HG03108 (cell line): ENCODE data around the gene INSL3.
"Not testable (repeated sequence)": the region's sequence is repeated elsewhere in the genome, so short reads cannot be mapped to it uniquely, and the experiment has no call there.

Source experiments
- ATAC-seq: cut with Tn5 transposase; IDR thresholded peaks from one replicate; pipeline ENCODE4 v1.9.1; 2021; ENCODE audit warnings: moderate library complexity; ENCODE audit not compliant: unreplicated experiment

The INSL3 gene

DNA sequence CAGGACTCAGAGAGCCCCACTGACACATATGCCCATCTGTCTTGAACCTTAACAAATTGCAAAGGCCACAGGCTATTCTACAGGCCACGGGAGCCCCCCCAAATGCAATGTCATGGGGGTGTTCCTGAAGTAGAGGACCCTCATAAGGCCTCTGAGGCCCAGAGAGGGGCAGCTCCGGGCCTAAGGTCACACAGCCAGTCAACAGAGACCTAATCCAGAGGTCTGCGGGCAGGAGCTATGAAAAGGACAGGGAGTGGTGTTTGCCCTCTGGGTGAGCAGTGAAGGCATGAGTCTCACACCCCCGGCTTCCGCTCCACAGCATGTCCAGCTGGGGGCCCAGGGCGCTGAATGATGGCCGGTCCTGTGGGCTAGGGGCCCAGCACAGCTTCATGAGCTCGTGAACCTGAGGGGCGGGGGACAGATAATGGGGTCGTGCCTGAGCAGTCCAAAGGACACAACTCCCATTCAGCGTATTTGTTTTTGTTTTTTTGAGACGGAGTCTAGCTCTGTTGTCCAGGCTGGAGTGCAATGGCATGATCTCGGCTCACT lies 5.3 kb upstream of the INSL3 start:
- no peak for ATAC-seq

DNA sequence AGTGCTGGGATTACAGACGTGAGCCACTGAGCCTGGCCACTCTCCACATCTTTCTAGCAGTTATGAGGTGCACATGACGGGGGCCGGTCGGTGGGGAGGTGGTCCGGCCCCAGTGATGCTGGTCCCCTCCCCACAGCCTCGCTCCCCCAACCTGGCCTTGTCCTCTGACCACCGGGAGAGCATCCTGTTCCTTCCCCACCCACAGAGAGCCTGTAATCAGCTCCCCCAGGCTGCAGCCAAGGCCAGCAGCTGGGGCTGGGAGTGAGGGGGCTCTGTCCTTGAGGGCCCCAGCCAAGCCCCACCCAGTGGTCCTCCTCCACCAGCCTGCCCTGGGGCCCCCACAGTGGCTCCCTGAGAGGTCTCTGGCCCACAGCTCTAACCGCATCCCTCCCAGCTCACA lies 3.0 kb upstream of the INSL3 start:
- no peak for ATAC-seq

DNA sequence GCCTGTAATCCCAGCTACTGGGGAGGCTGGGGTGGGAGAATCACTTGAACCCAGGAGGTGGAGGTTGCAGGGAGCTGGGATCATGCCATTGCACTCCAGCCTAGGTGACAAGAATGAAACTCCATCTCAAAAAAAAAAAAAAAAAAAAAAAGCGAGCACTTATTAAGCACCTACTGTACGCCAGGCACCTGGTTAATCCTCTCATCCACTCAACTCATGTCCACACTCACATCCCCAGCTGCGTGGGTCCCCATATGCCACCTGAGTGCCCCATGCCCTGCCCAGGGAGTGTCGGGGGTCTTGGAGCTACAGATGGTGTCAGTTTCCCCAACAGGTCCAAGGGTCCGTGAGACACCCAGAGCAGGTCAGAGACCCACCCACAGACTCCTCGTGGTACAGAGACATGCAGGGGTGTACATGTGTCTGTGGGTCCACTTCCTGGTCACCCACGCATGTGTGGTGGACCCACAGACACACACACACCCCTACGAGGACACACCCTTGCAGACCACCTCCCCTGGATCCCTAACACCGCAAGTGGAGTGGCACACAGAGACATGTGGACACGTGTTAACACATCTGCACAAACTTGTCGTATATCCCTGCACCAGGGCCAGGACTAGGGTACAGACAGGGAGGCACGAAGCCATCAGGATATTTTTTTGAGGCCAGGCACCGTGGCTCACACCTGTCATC lies 3.5 kb downstream of the INSL3 start:
- no peak for ATAC-seq

DNA sequence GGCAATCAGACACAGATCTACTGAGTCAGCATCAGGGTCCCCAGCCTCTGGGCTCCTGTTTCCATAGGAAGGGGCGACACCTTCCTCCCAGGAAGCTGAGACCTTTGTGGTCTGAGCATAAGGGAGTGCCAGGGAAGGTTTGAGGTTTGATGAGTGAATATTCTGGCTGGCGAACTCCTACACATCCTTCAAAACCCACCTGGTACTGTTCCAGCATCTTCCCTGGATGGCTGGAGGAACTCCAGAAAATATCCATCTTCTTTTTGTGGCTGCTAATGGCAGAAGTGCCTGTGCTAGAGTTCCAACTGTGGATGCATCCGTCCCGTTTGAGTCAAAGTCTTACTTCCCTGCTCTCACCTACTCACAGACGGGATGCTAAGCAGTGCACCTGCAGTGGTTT lies 9.2 kb downstream of the INSL3 start:
- no peak for ATAC-seq

DNA sequence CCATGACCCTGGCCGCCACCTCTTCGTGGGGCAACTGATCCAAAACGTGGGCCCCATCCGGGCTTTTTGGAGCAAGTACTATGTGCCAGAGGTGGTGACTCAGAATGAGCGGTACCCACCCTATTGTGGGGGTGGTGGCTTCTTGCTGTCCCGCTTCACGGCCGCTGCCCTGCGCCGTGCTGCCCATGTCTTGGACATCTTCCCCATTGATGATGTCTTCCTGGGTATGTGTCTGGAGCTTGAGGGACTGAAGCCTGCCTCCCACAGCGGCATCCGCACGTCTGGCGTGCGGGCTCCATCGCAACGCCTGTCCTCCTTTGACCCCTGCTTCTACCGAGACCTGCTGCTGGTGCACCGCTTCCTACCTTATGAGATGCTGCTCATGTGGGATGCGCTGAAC lies 9.6 kb downstream of the INSL3 start:
- no peak for ATAC-seq

DNA sequence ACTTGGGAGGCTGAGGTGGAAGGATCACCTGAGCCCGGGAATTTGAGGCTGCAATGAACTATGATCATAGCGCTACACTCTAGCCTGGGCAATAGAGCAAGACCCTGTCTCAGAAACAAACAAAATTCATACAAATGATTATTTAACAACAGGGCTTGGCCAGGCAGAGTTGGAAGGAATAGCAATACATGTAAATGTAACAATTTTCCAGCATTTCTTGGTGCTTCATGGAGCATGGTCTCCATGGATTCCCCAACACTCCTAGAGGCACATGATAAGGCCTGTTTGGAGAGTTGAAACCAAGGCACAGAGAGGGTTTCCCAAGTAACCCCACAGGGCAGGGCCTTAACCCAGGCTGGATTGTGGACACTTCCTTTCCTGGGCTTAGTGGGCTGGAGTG lies 10.2 kb downstream of the INSL3 start:
- no peak for ATAC-seq

DNA sequence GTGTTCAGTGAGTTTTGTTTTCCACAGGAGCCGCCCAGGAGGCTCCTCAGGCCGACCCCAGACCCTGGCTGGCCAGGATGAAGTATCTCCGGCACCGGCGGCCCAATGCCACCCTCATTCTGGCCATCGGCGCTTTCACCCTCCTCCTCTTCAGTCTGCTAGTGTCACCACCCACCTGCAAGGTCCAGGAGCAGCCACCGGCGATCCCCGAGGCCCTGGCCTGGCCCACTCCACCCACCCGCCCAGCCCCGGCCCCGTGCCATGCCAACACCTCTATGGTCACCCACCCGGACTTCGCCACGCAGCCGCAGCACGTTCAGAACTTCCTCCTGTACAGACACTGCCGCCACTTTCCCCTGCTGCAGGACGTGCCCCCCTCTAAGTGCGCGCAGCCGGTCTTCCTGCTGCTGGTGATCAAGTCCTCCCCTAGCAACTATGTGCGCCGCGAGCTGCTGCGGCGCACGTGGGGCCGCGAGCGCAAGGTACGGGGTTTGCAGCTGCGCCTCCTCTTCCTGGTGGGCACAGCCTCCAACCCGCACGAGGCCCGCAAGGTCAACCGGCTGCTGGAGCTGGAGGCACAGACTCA lies 13.5 kb downstream of the INSL3 start:
- no peak for ATAC-seq

DNA sequence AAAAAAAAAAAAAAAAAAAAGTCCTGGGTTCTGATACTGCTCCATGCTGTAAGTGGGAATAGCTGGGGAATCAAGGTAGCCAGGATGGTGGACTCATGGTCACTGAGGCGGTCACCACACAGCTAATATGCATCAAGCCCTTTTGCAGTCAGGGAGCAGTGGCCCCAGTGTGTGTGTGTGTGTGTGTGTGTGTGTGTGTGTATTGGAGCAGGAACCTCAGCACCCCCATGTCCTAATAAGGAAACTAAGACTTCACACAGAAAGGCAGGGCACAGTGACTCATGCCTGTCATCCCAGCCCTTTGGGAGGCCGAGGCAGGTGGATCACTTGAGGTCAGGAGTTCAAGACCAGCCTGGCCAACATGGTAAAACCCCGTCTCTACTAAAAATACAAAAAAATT lies 14.4 kb downstream of the INSL3 start:
- no peak for ATAC-seq

DNA sequence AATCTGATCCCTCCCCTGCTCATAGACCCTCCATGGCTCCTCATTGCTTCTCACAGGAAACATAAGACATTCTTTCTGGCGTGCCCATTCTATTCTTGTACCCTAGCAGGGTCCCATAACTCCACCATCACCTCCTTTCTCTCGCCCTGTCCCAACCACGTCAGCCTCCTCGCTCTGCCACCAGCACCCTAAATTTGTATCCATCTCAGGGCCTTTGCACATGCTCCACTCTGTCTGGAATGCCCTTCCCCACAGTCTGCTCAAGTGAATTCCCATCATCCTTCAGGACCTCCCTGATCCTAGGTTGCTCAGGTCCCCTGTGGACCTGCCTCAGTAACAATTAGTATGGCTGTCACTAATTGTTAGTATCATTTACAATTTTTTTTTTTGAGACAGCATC lies 15.9 kb downstream of the INSL3 start:
- no peak for ATAC-seq

DNA sequence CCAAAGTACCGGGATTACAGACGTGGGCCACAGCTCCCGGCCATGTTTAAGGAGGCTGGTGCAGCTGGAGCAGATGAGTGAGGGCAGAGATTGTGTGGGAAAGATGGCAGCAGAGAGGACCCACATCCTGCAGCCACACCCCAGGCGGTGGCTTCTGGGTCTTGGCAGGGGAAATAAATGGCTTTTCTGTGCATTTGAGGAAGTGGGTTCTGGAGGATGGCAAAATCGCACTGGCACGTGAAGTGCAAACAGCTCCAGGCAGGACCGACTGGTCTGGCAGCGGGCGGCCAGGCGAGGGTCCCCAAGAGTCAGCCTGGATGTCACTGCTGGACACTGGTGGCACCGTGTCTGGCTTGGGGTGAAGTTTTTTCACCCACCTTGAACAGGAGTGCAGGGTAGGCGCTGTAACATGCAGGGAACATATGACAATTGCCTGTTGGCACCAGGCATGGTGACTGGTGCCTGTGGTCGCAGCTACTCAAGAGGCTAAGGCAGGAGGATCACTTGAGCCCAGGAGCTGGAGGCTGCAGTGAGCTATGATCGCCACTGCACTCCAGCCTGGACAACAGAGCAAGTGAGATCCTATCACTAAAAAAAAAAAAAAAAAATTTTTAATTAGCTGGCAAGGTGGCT lies 17.9 kb downstream of the INSL3 start:
- no peak for ATAC-seq

DNA sequence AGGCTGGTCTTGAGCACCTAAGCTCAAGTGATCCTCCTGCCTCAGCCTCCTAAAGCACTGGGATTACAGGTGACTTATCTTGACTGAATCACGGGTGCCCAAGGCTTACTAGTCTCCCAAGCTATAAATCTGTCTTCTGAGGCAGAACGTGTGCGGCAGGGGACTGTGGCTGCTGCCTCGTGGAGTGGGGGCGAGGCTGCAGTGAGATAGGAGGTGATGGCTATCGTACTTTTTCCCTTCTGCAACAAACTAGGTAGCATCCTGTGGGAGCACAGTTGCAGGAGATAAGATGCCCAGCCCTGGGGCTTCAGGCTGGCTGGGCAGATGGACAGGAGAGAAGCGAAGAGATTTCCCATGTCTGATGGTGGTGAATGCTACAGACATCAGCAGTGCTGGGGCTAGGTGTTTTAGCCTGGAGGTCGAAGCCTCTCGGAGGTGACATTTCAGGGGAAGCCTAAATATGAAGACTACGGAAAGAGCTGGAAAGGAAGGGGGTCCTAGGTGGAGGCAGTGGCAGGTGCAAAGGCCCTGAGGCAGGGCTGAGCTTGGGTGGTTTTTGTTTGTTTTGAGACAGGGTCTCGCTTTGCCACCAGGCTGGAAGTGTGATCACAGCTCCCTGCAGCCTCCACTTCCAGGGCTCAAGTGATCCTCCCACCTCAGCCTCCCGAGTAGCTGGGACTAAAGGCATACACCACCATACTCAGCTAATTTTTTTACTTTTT lies 19.0 kb downstream of the INSL3 start:
- ATAC-seq, result no peak

DNA sequence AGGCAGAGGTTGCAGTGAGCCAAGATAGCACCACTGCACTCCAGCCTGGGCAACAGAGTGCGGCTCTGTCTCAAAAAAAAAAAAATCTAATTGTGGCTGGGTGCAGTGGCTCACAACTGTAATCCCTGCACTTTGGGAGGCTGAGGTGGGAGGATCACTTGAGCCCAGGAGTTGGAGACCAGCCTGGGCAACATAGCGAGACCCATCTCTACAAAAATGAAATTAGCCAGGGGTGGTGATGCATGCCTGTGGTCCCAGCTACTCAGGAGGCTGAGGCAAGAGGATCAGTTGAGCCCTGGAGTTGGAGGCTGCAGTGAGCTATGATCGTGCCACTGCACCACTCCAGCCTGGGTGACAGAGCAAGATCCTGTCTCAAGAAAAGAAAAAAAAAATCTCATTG lies 22.7 kb downstream of the INSL3 start:
- ATAC-seq, result not testable (repeated sequence)

DNA sequence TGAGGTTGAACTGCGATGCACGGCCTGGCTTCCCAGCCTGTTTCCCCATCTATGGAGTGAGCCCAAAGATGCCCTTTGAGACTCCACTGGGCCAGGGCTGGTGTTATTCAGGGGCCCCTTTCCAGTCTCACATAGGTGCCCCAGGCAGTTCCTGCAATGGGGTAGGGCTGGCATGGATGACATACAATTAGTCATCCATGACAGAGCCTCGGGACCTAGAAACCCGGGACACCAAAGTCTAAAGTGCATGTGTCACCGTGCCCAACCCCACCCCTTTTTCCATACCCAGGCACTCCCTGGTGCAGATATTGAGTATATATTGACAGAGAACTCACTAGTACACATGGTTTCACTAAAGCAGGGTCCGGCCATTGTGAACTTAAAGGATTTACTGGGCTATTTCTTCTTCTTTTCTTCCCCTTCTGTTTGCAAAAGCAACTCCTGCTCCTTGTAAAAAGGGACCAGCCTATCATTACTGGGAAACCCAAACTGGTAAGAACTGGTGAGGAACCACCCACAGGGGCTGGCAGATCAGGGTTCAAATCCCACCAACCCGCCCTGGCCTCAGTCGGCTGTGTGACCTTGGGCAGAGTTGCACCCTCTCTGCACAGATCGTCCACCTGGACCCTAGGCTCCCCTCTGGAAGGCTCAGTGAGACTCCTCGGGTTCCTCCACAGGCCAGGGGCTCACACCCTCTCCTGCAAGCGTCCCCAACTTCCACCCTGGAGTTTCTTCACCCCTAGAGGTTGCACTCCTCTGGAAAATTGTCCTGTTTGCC lies 23.7 kb downstream of the INSL3 start:
- no peak for ATAC-seq

DNA sequence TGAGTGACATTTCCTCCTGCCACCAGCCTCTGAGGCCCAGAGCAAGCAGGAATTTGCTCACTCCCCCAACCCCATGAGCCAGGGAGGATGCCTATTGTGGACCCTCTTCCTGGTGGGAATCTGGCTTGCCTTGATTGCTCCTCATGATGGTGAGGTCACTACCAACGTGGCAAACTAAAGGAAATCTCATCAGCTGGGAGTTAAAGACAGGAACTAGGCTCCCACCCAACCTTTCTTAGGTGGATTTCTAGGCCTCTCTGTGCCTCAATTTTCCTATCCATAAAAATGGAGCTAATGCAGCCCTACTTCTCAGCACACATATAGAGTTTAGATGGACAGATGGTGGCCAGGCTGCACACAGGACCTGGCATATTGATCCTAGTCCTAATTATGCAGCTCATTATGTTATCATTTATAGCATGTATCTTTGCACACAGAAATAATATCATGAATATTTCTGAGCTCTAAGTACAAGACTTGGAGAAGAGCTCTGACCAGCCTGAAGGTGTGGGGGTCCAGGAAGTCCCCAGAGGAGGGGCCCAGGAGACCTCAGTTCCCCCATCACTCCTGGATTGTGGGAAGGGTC lies 24.4 kb downstream of the INSL3 start:
- ATAC-seq, result no peak

DNA sequence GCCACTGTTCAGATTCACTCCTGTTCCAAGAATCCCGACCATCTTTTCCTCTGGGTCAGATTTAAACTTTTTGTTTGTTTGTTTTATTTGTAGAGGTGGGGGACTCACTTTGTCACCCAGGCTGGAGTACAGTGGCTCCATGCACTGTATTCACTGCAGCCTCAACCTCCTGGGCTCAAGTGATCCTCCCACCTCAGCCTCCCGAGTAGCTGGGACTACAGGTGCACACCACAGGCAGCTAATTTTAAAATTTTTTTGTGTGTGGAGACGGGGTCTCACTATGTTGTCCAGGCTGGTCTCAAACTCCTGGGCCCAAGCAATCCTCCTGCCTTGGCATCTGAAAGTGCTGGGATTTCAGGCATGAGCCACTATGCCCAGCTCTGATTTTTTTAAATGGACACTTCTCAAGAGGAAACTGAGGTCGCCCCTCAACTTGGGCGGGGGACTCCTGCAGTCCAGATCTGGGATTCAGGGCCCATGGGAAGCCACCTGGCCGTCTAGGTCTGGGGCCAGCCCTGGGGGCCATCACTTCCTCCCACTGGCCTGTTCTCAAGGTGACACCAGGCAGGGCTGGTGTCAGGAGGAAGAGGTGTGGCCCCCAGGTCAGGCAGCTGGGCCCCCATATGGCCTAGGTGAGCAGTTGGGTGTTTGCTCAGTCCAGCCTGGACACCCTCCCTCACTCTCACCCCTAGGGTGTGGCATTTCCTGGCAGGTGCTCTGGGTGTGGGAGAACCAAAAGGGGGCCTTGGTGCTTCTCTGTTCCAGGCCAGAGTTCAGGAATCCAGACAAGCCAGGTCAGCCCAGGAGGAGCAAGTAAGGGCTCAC lies 25.1 kb downstream of the INSL3 start:
- no peak for ATAC-seq

DNA sequence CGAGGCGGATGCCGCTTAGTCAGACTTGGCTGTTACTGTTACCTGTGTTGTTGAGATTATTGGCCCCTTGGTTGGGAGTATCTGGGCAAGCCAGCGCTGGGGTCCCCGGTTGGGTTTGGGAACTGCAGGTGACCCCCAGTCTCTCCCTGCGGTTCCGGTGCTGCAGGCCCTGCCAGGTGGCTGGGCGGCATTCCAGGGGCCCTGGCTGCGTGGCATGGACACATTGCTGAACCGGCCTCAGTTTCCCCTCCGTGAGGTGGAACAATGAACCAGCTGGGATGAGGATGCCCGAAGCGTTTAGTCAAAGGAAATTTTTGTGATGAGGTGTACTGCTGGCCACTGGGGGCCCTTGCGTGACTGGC lies 25.8 kb downstream of the INSL3 start:
- no peak for ATAC-seq

DNA sequence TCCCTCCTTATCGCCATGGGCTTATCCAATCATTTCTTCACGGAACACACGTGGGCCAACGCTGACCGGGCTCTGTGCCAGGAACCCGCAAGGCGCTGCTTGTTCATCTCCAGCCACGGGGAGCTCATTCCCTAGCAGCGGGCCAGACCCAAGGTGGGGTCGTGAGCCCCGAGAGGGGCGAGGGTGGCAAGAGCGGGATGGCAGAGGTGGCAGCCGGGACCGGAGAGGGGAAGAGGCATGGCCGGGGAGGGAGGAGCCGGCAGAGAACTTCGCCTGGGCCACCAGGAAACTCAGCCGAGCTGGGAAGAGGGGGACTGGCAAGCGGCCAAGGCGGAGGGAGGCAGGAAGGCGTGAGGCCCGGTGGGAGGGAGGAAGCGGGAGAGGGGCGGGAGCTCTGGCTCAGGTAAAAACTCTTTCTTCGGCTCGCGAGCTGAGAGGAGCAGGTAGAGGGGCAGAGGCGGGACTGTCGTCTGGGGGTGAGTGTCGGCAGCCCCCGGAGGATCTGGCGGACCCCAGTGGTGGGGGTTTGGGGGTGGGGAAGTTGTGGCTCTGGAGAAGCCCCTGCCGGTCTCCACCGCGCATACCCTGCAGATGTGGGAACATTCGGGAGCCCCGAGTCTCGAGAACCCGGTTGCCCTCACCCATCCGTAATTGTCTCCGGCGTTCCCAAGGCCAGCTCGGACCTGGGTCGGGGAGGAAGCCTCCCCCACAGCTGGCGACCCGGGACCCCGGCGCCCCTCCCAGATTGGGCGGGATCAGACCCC lies 26.4 kb downstream of the INSL3 start, which contains the start of gene B3GNT3:
Gene B3GNT3, plus strand, starts transcription at position 408 of the 764 bp plus-strand sequence. CDS start 12,670 bp downstream, outside the sequence.
- ATAC-seq, result no peak

DNA sequence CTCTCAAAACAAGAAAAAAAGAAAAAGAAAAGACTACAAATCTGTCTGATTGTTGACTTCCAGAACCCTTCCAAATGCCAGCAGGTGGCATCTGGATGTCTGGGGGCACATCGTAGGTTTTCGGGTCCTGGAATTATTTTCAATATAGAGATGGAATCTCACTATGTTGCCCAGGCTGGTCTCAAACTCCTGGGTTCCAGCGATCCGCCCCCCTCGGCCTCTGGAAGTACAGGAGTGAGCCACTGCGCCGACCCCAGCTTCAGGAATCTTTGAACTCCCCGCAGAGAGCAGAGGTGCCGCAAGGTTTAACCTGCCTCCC lies 26.9 kb downstream of the INSL3 start:
- ATAC-seq, result no peak
